Activated CD4-positive, alpha-beta T cell treated with anti-CD3 and anti-CD28 coated beads, Interleukin-2, Interleukin-4, amounts not matched to agents 100 ng/mL and 50 ng/mL, durations not matched to agents 16 hours and 8 hours (primary cell): ENCODE data around the gene SNCB.
"Not testable (repeated sequence)": the region's sequence is repeated elsewhere in the genome, so short reads cannot be mapped to it uniquely, and the experiment has no call there.

Experiments
- DNase-seq: peaks from one replicate; pipeline ENCODE4 v3.0.0-alpha.2; 2020; ENCODE audit warnings: low spot score

Gene SNCB

DNA sequence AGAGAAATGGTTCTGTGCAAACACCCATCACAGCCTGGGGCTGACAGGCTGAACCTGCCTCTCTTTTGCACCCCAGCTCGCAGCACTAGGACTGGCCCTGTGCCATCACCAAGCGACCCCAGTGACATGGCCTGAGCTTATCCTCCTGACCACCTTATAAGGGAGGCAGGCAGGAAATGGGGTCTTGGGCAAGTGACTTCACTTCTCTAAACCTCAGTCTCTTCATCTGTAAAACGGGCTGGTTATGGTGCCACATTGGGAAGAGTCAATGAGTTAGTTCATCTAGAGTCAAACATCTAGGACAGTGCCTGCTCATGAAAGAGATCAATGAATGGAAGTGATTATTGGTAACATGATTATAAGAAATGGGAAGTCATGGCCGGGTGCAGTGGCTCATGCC is 6.2 kb downstream of the SNCB start:
- DNase-seq = no peak

DNA sequence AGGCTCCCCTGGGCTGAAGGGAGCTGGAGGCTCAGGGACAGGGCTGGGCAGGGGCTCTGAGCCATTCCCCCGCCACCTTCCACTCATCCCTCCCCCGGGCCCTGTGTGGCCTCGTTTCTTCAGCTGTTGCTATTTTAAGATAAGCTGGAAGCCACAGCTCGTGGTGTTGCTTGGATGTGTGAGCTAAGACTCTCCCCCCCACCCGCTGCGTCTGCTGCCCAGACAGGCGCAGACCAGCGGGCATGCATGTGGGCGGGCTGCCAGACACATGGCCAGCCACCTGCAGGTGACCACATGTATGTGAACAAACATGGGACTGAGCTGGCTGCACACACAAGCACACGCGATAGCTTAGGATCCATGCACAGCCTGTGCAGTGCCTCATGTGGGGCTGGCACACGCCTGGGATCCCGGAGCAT is 8.7 kb downstream of the SNCB start:
- DNase-seq = no peak

DNA sequence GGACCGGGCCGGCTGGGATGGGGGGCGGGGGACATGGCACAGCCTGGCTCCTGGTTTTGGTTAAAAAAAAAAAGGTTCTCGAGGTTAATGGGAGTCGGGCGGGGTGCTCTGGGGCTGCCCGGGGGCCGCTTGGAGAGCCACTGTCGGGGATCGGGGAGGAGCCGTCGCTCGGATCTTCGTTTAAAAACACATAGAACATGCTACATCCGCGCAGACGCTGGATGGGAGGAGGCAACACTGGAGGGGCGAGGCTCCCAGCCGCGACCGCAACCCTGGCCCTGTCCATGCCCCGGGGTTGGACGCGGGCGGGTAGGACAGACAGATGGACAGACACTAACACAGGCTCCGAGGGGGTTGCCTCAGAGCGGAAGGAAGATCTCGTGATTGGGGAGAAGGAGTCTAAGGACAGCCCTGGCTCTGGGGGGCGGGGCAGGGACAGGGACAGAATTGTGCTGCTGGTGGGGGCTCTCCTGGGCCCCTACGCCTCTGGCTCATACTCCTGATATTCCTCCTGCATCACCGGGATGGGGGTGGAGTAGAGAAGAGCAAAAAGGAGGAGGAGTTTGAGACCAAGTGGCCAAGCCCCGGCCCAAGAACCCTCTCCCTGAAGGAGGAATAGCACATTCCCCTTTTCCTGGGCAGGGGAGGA is 9.9 kb downstream of the SNCB start:
- no peak for DNase-seq

DNA sequence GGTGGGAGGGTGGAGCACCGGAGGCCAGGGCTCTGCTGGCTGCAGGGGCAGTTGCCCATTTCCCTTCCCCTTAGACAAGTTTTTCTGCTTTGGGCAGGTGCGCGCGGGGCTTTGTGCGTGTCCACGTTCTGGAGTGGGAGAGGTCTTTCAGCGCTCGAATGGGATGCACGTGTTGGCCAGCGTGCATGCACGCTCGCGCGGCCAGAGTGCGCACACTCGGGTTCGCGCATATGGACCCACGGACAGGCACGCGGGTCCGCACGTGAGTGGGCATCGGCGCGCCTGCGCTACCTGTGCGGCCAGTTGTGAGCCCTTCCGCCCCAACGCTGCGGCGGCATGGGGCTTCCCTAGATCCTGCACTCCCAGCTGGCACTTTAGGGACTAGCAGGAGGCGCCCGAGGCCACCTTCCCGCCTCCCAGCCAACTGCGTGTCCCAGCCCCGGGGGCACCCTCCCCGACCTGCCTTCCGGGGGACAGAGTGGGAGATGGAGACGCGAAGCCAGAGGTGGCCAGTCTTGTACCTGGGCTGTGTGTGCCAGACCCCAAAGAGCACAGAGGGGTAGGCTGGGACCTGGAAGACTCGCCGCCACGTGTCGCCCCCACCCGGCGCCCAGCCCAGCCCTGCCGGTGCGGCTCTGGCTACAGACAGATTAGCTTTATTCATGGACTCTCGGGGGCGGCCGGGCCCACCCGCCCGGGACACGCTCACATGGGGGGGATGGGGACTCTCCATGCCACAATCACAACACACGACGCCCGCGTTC is 10.6 kb downstream of the SNCB start:
- DNase-seq = no peak

DNA sequence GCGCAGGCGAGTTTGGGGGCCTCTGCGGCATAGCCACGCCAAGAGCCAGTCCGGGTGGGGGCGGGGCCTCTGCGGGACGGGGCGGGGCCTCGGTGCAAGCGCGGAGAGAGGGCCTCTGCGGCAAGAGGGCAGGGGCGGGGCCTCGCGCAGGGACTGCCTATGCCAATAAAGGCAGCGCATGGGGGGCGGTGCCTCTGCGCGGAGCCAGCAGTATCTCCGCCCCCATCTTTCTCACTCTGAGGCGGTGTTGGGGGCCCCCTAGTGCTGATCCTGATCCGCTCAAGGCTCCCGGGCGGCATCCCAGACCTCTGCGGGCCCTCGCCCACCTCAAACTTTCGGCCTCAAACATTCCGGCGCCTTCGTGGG is 11.1 kb downstream of the SNCB start:
- peak; percentile 68 for DNase-seq

DNA sequence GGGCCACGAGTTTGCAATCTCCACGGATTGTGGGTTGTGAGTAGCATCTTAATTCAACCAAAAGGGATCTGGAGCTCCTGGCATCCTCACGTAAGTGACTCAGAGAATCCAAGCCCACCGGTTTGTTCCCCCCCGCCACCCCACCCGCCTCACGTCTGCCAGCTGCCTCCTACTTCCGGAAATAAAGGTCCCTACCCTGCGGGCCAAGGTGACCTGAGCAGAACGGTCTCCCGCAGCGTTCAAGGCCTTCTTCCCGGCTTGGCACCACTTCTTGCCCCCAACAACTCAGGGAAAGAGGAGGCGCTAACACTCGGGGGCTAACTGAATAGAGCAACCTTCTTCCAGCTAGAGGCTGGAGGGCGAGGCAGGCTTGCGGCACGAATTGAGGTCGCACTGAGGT is 11.6 kb downstream of the SNCB start:
- DNase-seq = no peak

DNA sequence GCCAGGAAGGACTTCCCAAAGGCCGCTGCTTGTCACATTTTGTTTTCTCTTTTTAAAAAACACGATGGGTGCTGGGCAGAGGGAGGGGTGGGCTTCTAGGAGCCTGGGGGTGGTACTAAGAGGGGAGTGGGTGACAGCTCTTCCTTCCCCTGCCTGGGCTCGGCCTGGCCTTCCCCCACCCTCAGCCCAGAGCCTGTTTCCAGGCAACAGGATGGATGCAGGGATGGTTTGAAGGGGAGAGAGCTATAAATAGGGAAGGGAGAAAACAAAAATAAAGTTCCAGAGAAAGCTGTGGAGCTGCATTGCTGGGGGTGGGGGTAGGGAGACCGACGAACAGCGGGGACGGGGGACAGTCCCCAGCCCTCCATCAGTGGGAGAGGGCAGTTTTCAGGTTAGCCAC is 13.8 kb downstream of the SNCB start:
- DNase-seq = no peak

DNA sequence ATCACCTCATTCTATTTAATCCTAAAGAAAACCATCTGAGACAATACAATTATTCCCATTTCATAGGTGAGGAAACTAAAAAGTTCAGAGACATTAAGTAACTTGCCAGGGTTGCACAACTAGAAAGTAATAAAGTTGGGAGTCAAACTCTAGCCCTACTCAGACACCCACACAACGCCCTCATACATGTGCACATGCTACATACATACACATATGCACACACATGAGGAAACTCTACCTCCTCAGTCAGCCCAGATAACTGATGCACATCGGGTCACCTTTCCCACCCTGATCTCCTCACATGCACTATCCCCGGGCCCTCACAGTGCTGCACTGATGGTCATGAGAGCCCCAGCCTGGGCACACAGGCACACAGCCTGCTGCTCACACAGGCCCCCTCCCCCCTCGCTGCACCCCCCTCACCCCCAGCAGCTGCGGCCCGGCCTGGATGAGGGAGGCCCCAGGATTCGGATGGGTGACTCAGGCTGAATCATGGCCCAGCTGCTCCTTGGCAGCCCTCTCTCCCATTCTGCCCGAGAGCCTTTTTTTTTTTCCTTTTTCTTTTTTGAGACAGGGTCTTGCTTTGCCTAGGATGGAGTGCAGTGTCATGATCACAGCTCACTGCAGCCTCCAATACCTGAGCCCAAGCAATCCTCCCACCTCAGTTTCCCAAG is 15.4 kb downstream of the SNCB start:
- DNase-seq = no peak

DNA sequence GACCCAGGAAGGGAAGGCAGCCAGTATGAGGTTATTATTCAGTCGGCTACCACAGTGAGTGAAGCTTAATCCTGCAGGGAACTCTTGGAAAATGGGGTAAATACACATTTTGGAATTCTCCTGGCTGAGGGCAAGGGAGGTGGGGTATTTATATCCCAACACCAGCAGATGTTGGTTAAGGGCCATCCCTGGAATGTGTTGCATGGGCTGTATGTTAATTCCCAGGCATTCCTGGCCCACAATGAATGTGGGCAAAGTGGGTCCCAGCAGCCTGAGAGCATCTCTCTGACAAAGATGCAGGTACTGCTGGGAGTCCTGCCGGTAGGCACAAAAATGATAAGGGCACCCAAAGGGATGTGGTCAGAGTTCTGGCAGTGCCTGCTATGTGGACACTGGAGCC is 17.5 kb downstream of the SNCB start:
- DNase-seq = no peak

DNA sequence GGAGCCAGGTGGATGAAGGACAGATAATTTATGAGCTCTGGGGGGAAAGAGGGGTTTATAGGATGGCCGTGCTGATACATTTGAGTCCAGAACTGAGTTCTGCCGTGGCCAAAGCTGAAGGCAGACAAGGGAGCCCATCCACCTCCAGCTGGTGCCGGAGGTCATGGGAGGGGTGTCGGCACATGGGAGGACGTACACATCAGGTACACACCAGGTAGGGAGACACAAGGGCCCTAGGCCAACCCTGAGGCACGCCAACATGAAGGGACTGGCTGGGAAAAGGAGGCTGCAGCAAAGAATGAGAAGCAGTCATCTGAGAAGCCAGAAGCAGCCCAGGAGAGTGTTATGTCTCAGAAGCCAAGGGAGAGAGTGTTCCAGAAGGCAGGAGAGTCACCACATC is 18.3 kb downstream of the SNCB start:
- no peak for DNase-seq

DNA sequence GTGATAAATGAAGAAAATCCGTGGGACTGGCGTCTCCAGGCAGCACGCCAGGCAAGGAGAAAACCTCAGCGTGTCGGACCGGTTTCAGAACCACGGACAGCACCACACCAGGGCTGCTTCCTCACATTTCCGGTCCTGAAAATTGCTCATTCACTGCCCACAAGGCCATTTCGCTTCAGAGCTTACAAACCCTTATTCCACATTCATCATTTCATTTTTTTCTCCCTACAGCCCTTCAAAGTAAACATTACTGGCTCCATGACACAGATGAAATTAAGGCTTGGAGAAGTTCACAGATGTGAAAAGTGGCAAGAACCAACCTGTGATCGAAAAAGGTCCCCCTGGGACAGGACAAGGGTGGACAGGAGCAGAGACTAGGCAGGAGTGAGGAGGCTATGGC is 18.9 kb downstream of the SNCB start:
- peak; percentile 49 for DNase-seq

DNA sequence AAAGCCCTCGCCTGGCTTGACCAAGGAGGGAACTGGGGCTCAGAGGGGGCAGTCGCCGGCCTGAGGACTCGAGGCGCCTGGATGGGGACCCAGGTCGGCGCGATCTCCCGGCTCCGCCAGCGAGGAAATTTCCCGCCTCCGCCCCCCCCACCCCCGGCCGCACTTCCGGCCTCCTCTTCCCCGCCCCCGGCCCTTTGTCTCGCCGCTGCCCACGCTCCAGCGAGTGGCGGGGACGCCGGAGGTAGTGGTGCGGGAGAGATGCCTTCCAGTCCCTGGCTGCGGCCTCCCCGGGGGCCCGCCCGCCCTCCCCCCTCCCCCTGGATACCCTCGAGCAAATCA is 19.9 kb downstream of the SNCB start:
- DNase-seq = no peak

DNA sequence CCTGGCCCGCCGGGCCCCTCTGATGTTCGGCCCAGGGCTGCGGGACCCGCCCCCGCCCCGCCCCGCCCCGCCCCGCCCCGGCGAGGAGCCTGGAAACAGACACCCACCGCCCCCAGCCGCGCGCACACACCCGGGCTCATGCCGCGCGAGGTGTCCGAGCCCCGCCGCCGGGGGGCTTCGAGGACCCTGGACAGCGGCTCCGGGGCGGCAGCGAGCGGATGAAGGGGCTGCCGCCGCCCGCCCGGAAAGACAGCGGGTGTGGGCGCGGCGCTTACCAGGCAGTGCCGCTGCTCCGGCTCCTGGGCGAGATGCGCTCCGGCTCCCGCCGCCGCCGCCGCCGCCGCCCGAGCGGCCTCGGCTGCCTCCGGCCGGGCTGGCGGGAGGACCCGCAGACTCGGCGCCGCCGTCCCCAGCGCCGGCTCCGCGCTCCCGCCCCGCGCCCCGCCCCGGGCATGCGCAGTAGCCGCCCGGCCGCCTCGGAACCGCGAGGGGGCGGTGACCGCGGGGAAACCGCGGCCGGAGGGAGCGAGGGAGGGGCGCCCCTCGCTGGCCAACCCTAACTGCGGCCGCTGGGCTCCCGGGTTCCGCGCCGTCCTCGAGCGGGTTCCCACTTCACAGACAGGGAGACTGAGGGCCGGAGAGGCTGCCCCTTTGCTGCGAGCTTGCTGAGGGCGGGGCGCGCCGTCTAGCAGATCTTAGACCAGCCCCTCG is 20.5 kb downstream of the SNCB start, which contains the start of gene GPRIN1:
Gene GPRIN1, minus strand, starts transcription at position 433 of the 711 bp plus-strand sequence. CDS start 10,322 bp downstream, outside the sequence.
- peak; percentile 56 for DNase-seq

DNA sequence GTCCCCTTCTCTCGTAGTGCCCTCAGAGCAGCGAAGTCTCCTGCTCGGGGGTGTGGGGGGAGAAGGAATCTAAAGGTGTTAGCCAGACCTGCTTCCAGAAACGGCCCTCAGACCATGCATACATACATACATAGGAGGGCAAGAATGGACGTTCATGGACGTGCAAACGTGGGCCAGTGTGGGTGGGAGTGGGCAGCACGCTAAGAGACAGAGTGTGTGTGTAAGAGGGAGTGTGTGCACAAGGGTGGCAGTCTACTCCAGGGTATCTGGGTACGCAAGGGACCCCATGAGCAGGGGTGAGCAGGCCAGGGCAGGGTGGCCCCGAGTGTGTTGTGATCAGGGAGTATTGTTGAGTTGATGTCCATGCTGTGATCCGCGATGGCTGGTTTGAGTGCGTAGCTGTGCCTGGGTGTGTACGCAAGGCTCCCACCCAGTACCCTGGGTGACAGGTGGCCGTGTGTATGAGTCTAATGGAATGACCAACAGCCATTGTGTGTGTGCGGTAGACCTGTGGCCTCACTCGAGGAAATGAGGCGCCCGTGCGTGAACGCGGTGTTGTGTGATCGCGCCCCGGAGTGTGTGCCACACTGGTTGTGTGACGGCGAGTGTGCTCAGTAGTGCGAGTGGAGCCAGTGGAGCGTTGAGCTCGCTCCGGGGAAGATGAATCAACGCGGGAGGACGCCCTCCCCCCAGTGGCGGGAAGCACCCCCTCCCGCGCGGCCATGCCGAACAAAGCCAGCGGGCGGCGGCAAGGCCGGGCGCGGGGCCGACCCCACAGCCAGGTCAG is 21.2 kb downstream of the SNCB start:
- no peak for DNase-seq

DNA sequence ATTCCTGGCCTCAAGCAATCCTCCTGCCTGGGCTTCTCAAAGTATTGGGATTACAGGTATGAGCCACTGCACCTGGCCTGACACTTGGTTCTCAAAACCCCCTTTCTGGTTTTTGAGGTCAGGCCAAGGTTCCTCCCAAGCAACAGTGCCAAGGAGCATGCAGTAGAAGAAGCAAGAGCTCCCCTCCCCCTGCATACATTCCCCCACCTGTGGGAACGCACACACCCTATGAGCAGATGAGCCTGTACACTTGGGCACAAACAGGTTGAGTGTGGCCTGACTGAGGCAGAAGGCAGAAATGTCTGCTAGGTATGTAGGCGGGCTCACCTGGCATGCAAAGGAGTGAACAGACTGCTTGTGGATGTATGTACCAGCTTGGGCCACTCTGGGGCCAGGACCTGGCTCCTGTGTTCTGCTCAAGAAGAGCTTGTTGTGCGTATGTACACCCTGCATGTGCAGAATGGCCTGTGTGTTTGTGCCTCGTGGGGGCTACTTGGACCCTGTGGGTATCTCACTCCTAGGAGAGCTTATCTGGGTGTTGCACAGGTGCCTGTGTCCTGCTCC is 22.1 kb downstream of the SNCB start:
- DNase-seq = no peak

DNA sequence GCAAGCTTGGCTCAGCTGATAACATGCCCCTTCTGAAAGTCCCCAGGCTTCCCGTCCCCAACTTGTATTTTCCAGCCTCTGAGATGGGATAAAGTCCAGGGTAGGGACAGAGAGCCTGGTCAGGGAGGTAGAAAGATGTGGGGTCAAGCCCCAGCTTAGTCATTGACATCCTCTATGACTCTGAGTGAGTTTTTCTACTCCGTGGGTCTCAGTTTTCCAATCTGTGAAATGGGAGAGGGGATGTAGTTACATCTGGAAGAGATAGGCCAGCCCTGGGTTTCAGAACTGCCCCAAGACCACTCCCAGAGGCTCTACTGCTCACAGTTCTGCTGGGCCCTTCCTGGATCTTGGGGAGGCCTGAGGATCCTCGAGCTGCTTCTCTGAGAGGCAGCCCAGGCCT is 23.5 kb downstream of the SNCB start:
- no peak for DNase-seq

DNA sequence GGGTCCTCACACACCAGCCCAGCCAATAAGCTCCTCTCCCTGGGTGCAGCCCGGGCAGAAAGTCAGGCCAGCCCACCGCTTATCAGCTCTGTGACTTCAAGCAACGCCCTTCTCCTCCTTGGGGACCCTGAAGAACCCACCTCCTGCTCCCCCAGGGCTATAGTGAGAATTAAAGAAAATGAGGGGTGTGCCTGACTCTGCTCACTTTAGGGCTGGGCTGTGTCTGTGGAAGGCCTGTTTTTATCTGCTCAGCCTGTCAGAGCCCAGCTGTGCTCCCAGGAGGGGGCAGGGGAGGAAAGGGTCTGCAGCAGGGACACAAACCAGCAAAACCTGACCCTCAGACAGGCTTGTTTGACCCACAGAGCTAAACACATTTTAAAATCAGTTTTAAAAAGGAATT is 24.3 kb downstream of the SNCB start:
- DNase-seq = no peak

DNA sequence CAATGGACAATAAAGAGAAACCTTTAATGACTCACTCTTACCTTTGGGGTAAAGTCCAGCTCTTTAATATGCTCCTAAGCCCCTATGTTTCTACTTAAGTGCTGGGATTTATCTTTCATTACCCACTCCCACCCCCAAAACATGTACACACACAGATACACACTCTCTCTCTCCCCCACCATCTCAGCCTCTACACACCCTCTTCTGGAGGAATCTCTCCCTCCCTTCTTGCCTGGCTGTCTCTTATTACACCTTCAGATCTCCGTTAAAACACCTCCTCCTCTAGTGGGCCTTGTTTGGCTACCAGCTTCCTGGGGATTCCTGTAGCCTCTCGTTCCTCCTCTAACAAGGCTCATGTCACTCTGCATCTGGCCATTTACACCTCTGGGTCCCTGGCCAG is 27.2 kb downstream of the SNCB start:
- no peak for DNase-seq

DNA sequence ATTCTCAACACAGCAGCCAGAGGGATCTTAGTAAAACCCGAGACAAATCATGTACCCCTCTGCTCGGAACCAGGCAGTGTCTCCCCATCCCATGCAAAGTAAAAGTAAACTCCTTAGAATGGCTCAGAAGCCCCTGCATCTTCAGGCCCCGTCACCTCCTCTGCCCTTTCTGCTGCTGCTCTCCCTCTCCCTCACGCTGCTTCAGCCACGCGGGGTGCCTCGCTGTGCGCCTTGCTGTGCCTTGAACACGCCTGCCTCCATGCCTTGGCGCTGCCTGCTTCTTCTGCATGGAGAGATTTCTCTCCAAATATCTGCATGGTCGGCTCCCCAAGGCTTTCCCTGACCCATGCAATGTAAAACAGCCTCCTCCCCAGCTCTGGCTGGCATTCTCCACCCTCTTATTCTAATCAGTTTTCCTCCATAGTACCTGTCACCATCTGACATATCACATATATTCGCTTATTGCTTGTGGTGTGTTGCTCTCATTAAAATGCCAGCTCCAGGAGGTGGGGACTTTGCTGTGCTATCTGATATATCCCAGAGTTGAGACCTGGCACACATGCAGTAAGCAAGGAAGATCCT is 28.3 kb downstream of the SNCB start:
- no peak for DNase-seq

DNA sequence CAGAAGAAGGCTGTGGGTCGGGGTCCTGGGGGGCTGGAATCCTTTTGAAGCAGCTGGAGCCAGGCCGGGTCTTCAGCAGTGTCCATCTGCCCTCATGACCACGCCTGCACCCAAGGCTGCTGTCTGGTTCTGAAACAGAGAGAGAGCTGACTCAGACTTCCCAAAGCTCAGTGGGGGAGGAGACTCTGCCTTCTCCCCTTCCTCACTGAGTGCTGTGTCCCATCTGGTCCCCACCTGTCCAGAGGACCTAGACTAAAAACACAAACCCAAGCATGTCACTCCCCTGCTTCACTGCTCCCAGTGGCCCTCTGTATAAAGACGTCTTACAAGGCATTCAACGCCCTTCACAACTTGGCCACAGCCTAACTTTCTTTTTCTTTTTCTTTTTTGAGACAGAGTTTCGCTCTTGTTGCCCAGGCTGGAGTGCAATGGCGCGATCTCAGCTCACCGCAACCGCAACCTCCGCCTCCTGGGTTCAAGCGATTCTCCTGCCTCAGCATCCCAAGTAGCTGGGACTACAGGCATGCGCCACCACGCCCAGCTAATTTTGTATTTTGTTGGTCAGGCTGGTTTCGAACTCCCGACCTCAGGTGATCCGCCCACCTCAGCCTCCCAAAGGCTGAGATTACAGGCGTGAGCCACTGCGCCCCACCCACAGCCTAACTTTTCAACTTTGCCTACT is 30.4 kb downstream of the SNCB start:
- not testable (repeated sequence) for DNase-seq
